Mesendoderm (in vitro differentiated cells): ENCODE data around the gene BDH2. TPM values are rescaled to one million over a fixed set of nuclear protein-coding genes. Genes with fewer than 3 reads are reported as not detected.
A peak's percentile ranks its signal among the peaks of the same experiment; 100 is the strongest.

Experiments
- DNase-seq: peaks from one replicate; pipeline ENCODE4 v3.0.0; 2013
- H2AK5ac ChIP-seq: 2 replicates; pipeline ENCODE4 v1.6.1; 2013; ENCODE audit warnings: low read length, inconsistent platforms
- H2BK120ac ChIP-seq: 2 replicates; pipeline ENCODE4 v1.6.1; 2013; ENCODE audit warnings: low read depth, mild to moderate bottlenecking, low read length, moderate library complexity, mixed read lengths
- H2BK15ac ChIP-seq: replicated peaks from 2 replicates; pipeline ENCODE4 v1.6.1; 2013; ENCODE audit warnings: low read depth, mild to moderate bottlenecking, moderate library complexity
- H2BK5ac ChIP-seq: 2 replicates; pipeline ENCODE4 v1.6.1; 2013; ENCODE audit warnings: low read length, inconsistent platforms
- H3K18ac ChIP-seq: 2 replicates; pipeline ENCODE4 v1.6.1; 2013; ENCODE audit warnings: mild to moderate bottlenecking, low read length, mixed read lengths
- H3K23ac ChIP-seq: one replicate; pipeline ENCODE4 v1.6.1; 2013; ENCODE audit warnings: low read length
- H3K27ac ChIP-seq: 2 replicates; pipeline ENCODE4 v1.5.1; 2013; ENCODE audit warnings: low read depth, mild to moderate bottlenecking, inconsistent platforms, low read length, moderate library complexity
- H3K27me3 ChIP-seq: 2 replicates; pipeline ENCODE4 v1.6.1; 2013; ENCODE audit warnings: low read length, control low read depth, mild to moderate bottlenecking, inconsistent platforms; ENCODE audit not compliant: insufficient read depth, poor library complexity
- H3K36me3 ChIP-seq: 2 replicates; pipeline ENCODE4 v1.6.1; 2013; ENCODE audit warnings: low read length, inconsistent platforms; ENCODE audit not compliant: control insufficient read depth, insufficient read depth
- H3K4ac ChIP-seq: one replicate; pipeline ENCODE4 v1.6.1; 2013; ENCODE audit warnings: low read depth, mild to moderate bottlenecking, low read length, moderate library complexity
- H3K4me1 ChIP-seq: 2 replicates; pipeline ENCODE4 v1.6.1; 2013; ENCODE audit warnings: low read depth, low read length, inconsistent platforms; ENCODE audit not compliant: control insufficient read depth
- H3K4me2 ChIP-seq: 2 replicates; pipeline ENCODE4 v1.6.1; 2013; ENCODE audit warnings: low read length
- H3K4me3 ChIP-seq: 2 replicates; pipeline ENCODE4 v1.5.1; 2013; ENCODE audit warnings: mild to moderate bottlenecking, low read length
- H3K56ac ChIP-seq: one replicate; pipeline ENCODE4 v1.6.1; 2013; ENCODE audit warnings: low read length
- H3K79me1 ChIP-seq: 2 replicates; pipeline ENCODE4 v1.6.1; 2013; ENCODE audit warnings: low read length, inconsistent platforms
- H3K79me2 ChIP-seq: 2 replicates; pipeline ENCODE4 v1.6.1; 2013; ENCODE audit warnings: mild to moderate bottlenecking, low read length; ENCODE audit not compliant: control insufficient read depth, insufficient read depth
- H3K9ac ChIP-seq: 2 replicates; pipeline ENCODE4 v1.6.1; 2013; ENCODE audit warnings: low read length, inconsistent platforms
- H4K5ac ChIP-seq: one replicate; pipeline ENCODE4 v1.6.1; 2013; ENCODE audit warnings: low read length
- H4K8ac ChIP-seq: one replicate; pipeline ENCODE4 v1.6.1; 2013; ENCODE audit warnings: low read depth, mild to moderate bottlenecking, control low read depth, low read length, moderate library complexity
- WGBS: extraction: QIAGEN DNeasy Blood & Tissue Kit; methylation state at CpG from one replicate; pipeline ENCODE4 v1.1.7; 2013; ENCODE audit warnings: low lambda C conversion rate, missing lambda C conversion rate; ENCODE audit not compliant: insufficient coverage; ENCODE audit errors: extremely low coverage; 5-methylcytosine and 5-hydroxymethylcytosine counted together
- polyA plus RNA-seq, 2 experiments: library from polyadenylated mRNA; stranded (reverse); fragments of 200-250 nt; gene quantifications; one replicate each; pipeline ENCODE4 v1.2.3, GENCODE V29; 2013

The BDH2 gene
- 44.7 TPM for polyA plus RNA-seq (2013, experiment 1 of 2)
- 43.8 TPM for polyA plus RNA-seq (2013, experiment 2 of 2)

DNA sequence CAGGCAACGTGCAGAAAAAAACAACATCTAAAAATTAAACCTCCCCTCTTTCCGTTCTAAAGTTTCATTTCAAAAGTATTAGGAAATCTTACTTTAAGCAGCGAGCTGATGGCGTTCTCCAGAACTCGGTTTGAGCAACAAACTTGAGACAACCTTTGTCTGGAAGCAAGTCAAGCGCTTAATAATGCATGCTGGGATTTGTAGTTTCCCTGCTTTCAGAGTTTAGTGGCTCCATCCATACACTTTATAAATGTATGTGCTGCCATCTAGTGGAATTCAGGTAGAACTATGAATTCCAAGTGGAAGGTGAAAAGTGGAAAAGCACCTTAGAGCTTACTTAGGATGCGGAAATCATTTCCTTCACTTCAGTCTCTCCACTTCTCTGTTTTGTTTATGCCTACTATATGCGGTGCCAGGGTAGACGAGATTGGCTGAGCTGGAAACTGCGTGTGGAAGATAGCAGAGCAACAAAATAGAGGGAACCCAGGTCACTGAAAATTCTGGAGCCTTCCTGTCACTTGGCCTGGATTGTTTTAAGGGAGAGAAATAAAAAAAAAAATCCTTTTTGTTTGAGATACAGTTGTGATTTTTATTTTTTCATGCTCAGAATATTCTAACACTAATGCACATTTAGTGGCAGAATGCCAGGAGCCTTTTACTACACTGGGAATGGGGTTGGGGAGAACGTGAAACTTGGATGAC lies at the start of gene BDH2:
Gene BDH2, minus strand, starts transcription at position 144 of the 702 bp plus-strand sequence. CDS start 3,580 bp downstream, outside the sequence.
- H3K18ac ChIP-seq = no peak within 1 kb of the TSS
- no peak within 1 kb of the TSS for H3K27ac ChIP-seq
- no peaks in the 10 kb centered on the region for H3K4me1 ChIP-seq
- peak; percentile 96 for DNase-seq
- H3K23ac ChIP-seq = no peak within 1 kb of the TSS
- H3K4me2 ChIP-seq = peak within 1 kb of the TSS; percentile 56
- H3K27me3 ChIP-seq = no peaks in the 10 kb centered on the region
- H4K8ac ChIP-seq = no peak within 1 kb of the TSS
- H2AK5ac ChIP-seq = peak within 1 kb of the TSS; percentile 62
- no peak within 1 kb of the TSS for H4K5ac ChIP-seq
- H3K79me1 ChIP-seq = no peaks in the 10 kb centered on the region
- H3K4me3 ChIP-seq = peak within 1 kb of the TSS; percentile 17
- H3K36me3 ChIP-seq = no peaks in the 10 kb centered on the region
- H3K9ac ChIP-seq = peak within 1 kb of the TSS; percentile 61
- no peak within 1 kb of the TSS for H2BK15ac ChIP-seq
- H2BK120ac ChIP-seq = no peak within 1 kb of the TSS
- no CpG with 5 or more reads among the region's 11 CpGs for WGBS
- no peak within 1 kb of the TSS for H3K4ac ChIP-seq
- peak within 1 kb of the TSS; percentile 62 for H3K56ac ChIP-seq
- no peak within 1 kb of the TSS for H2BK5ac ChIP-seq
- H3K79me2 ChIP-seq = no peaks in the 10 kb centered on the region

GRCh38 chr4:103144926-103145325 lies 45.3 kb upstream of the BDH2 start:
- no peak overlapping the region for H4K5ac ChIP-seq
- H2BK120ac ChIP-seq = no peak overlapping the region
- no peak overlapping the region for H4K8ac ChIP-seq
- H3K4me3 ChIP-seq = no peak overlapping the region
- no peak overlapping the region for H2BK15ac ChIP-seq
- WGBS = no CpG with 5 or more reads among the region's 4 CpGs
- H3K79me1 ChIP-seq = no peaks in the 10 kb centered on the region
- no peaks in the 10 kb centered on the region for H3K4me1 ChIP-seq
- H3K79me2 ChIP-seq = no peaks in the 10 kb centered on the region
- no peak overlapping the region for H3K4ac ChIP-seq
- no peak overlapping the region for H2AK5ac ChIP-seq
- no peak overlapping the region for H3K56ac ChIP-seq
- no peak overlapping the region for H3K27ac ChIP-seq
- H3K9ac ChIP-seq = no peak overlapping the region
- no peak for DNase-seq
- H3K23ac ChIP-seq = no peak overlapping the region
- H3K36me3 ChIP-seq = peaks cover 2% of the 10 kb centered on the region
- H2BK5ac ChIP-seq = no peak overlapping the region
- H3K27me3 ChIP-seq = no peaks in the 10 kb centered on the region
- no peak overlapping the region for H3K18ac ChIP-seq
- no peak overlapping the region for H3K4me2 ChIP-seq

GRCh38 chr4:103137446-103137827 lies 37.8 kb upstream of the BDH2 start:
- peaks cover 6% of the 10 kb centered on the region for H3K36me3 ChIP-seq
- WGBS = no CpG with 5 or more reads among the region's 1 CpG

GRCh38 chr4:103136671-103137445 lies 37.2 kb upstream of the BDH2 start:
- Histone ChIP-seq H3K79me1 (no peaks in the 10 kb centered on the region), H3K27ac (no peak overlapping the region), H4K5ac (no peak overlapping the region), H3K23ac (no peak overlapping the region), H2BK5ac (no peak overlapping the region), H3K9ac (no peak overlapping the region), H2BK15ac (no peak overlapping the region), H3K36me3 (peaks cover 6% of the 10 kb centered on the region), H3K4me2 (no peak overlapping the region), H3K18ac (no peak overlapping the region), H3K56ac (no peak overlapping the region), H2BK120ac (no peak overlapping the region), H2AK5ac (no peak overlapping the region), H3K4me3 (no peak overlapping the region), H3K4me1 (no peaks in the 10 kb centered on the region), H3K27me3 (no peaks in the 10 kb centered on the region), H4K8ac (no peak overlapping the region), H3K4ac (no peak overlapping the region), H3K79me2 (no peaks in the 10 kb centered on the region)
- WGBS = no CpG with 5 or more reads among the region's 1 CpG
- no peak for DNase-seq

More at GRCh38 chr4:103137446-103137827, 37.8 kb upstream of the BDH2 start:
- Histone ChIP-seq H2BK5ac (no peak overlapping the region), H3K79me1 (no peaks in the 10 kb centered on the region), H3K27ac (no peak overlapping the region), H4K5ac (no peak overlapping the region), H3K4me1 (no peaks in the 10 kb centered on the region), H3K4me2 (no peak overlapping the region), H3K27me3 (no peaks in the 10 kb centered on the region), H3K23ac (no peak overlapping the region), H2BK120ac (no peak overlapping the region), H4K8ac (no peak overlapping the region), H3K79me2 (no peaks in the 10 kb centered on the region), H3K56ac (no peak overlapping the region), H3K4ac (no peak overlapping the region), H3K9ac (no peak overlapping the region), H3K18ac (no peak overlapping the region), H2AK5ac (no peak overlapping the region), H3K4me3 (no peak overlapping the region), H2BK15ac (no peak overlapping the region)
- DNase-seq = no peak

GRCh38 chr4:103129174-103129573 lies 29.5 kb upstream of the BDH2 start:
- H2BK120ac ChIP-seq = no peak overlapping the region
- no peak overlapping the region for H3K56ac ChIP-seq
- no peak overlapping the region for H3K4me3 ChIP-seq
- H2BK15ac ChIP-seq = no peak overlapping the region
- H2BK5ac ChIP-seq = no peak overlapping the region
- no peak overlapping the region for H3K9ac ChIP-seq
- DNase-seq = no peak
- H4K5ac ChIP-seq = no peak overlapping the region
- no peaks in the 10 kb centered on the region for H3K4me1 ChIP-seq
- no peak overlapping the region for H3K4me2 ChIP-seq
- H3K79me2 ChIP-seq = no peaks in the 10 kb centered on the region
- WGBS = no CpG with 5 or more reads among the region's 8 CpGs
- H4K8ac ChIP-seq = no peak overlapping the region
- no peak overlapping the region for H3K18ac ChIP-seq
- no peak overlapping the region for H3K27ac ChIP-seq
- H2AK5ac ChIP-seq = no peak overlapping the region
- no peak overlapping the region for H3K23ac ChIP-seq
- no peaks in the 10 kb centered on the region for H3K27me3 ChIP-seq
- H3K79me1 ChIP-seq = no peaks in the 10 kb centered on the region
- H3K4ac ChIP-seq = no peak overlapping the region
- H3K36me3 ChIP-seq = peaks cover 3% of the 10 kb centered on the region
